ENCODE results near the gene ZGPAT. TPM values are rescaled to one million over a fixed set of nuclear protein-coding genes. Genes with fewer than 3 reads are reported as not detected.

The ZGPAT gene
- total RNA-seq, 1 donor, result 18.8 TPM

DNA sequence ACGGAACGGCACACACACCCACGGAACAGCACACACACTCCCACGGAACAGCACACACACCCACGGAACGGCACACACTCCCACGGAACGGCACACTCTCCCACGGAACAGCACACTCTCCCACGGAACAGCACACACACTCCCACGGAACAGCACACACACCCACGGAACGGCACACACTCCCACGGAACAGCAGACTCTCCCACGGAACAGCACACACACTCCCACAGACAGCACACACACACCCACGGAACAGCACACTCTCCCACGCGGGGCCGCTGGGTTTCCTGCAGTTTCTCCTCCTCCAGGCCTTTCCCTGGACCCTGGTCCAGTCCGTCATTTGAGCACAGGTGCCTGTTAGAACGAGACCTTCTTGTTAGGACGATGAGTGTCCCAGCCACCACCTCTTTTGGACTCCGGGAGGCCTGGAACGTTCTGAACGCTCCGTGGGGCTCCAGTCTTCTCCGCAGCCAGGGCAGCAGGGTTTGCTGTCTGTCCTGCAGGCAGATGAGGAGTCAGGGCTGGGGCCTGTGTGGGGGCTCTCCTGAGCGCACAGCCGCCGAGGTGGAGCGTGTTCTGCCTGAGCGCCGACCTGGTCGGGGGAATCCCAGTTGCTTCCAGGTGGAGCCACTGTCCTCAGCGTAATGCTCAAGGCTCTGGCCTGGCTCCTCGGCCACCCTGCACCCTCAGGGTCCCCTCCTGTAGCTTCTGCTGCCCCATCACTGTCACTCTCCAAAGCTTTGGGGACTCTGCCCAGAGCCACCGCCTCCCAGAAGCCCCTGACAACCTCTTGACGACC, 29.0 kb upstream of the ZGPAT start:
- Histone ChIP-seq H3K9me3 (ENCODE audit: low read depth, low read length) (no peaks in the 10 kb centered on the region), H4K20me1 (ENCODE audit: insufficient read depth, low read length) (no peaks in the 10 kb centered on the region), H3K27ac (ENCODE audit: low read depth, low read length) (no peak overlapping the region), H3K4me3 (ENCODE audit: insufficient read depth, low read length) (no peak overlapping the region), H3K79me2 (ENCODE audit: insufficient read depth, low read length) (no peaks in the 10 kb centered on the region), H3K4me2 (ENCODE audit: insufficient read depth, low read length) (no peak overlapping the region), H3K4me1 (ENCODE audit: insufficient read depth, low read length) (peaks cover 16% of the 10 kb centered on the region), H3K27me3 (ENCODE audit: insufficient read depth, low read length) (no peaks in the 10 kb centered on the region), H2AFZ (ENCODE audit: low read length) (no peak overlapping the region), H3K36me3 (ENCODE audit: insufficient read depth, low read length) (peaks cover 41% of the 10 kb centered on the region)
- TF ChIP-seq, protein P1, sequence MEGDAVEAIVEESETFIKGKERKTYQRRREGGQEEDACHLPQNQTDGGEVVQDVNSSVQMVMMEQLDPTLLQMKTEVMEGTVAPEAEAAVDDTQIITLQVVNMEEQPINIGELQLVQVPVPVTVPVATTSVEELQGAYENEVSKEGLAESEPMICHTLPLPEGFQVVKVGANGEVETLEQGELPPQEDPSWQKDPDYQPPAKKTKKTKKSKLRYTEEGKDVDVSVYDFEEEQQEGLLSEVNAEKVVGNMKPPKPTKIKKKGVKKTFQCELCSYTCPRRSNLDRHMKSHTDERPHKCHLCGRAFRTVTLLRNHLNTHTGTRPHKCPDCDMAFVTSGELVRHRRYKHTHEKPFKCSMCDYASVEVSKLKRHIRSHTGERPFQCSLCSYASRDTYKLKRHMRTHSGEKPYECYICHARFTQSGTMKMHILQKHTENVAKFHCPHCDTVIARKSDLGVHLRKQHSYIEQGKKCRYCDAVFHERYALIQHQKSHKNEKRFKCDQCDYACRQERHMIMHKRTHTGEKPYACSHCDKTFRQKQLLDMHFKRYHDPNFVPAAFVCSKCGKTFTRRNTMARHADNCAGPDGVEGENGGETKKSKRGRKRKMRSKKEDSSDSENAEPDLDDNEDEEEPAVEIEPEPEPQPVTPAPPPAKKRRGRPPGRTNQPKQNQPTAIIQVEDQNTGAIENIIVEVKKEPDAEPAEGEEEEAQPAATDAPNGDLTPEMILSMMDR (IDR thresholded peaks at IDR 0.05; ENCODE audit: extremely low read depth, low read depth, low read length), result no peak
- no peak for DNase-seq (ENCODE audit: insufficient read length, low spot score, missing footprints)

DNA sequence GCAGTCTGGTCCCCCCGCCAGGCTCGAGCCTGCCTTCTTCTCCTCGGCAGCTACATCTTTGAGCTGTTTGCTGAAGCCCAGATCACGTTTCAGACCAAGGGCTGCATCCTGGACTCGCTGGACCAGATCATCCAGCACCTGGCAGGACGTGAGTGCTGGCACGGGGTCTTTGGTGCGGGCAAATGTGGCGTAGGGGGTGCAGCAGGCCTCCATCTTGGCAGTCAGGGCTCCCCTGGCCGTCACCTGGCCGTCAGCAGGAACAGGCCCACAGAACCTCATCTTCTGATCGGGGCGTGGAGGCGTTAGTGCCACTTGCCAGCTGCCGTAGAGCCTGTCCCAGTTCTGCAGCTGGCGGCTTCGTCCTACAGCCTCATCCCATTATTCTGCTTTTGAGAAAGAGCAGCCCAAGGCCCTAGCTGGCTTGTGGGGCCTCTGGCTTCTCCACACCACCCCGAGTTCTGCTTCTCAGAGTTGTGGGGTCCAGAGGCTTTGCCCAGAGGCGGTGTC, 28.0 kb upstream of the ZGPAT start:
- peaks cover 16% of the 10 kb centered on the region for H3K4me1 ChIP-seq (ENCODE audit: insufficient read depth, low read length)
- DNase-seq (ENCODE audit: insufficient read length, low spot score, missing footprints), result no peak
- H4K20me1 ChIP-seq (ENCODE audit: insufficient read depth, low read length), result no peaks in the 10 kb centered on the region
- no peak overlapping the region for H3K4me2 ChIP-seq (ENCODE audit: insufficient read depth, low read length)
- H3K27me3 ChIP-seq (ENCODE audit: insufficient read depth, low read length), result no peaks in the 10 kb centered on the region
- peaks cover 32% of the 10 kb centered on the region for H3K36me3 ChIP-seq (ENCODE audit: insufficient read depth, low read length)
- no peak overlapping the region for H3K4me3 ChIP-seq (ENCODE audit: insufficient read depth, low read length)
- no peak overlapping the region for H3K27ac ChIP-seq (ENCODE audit: low read depth, low read length)
- TF ChIP-seq, protein P1 (IDR thresholded peaks at IDR 0.05; ENCODE audit: extremely low read depth, low read depth, low read length), result no peak
- H3K9me3 ChIP-seq (ENCODE audit: low read depth, low read length), result no peaks in the 10 kb centered on the region
- H3K79me2 ChIP-seq (ENCODE audit: insufficient read depth, low read length), result no peaks in the 10 kb centered on the region
- H2AFZ ChIP-seq (ENCODE audit: low read length), result no peak overlapping the region

DNA sequence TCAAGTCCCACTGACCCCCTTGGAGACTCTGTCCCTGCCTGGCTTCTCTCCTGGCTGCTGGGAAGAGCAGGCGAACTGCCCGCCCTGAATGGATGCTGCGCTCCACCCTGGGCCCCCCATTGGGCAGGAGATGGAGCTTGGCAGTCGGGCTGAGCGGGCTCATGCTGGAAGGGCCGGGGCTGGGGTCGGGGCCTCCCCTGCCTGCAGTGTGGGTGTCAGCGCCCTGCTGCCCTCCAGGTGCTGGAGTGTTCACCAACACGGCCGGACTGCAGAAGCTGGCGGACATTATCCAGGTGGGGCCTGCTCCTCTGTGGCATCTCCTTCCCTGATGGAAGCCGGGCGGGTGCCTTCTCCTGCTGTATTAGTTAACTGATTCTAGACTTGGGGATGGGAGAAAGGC, 27.4 kb upstream of the ZGPAT start:
- H3K4me1 ChIP-seq (ENCODE audit: insufficient read depth, low read length), result peaks cover 16% of the 10 kb centered on the region
- H3K4me3 ChIP-seq (ENCODE audit: insufficient read depth, low read length), result no peak overlapping the region
- H3K9me3 ChIP-seq (ENCODE audit: low read depth, low read length), result no peaks in the 10 kb centered on the region
- peaks cover 27% of the 10 kb centered on the region for H3K36me3 ChIP-seq (ENCODE audit: insufficient read depth, low read length)
- no peak overlapping the region for H3K4me2 ChIP-seq (ENCODE audit: insufficient read depth, low read length)
- no peak overlapping the region for H2AFZ ChIP-seq (ENCODE audit: low read length)
- H3K27me3 ChIP-seq (ENCODE audit: insufficient read depth, low read length), result no peaks in the 10 kb centered on the region
- no peak for DNase-seq (ENCODE audit: insufficient read length, low spot score, missing footprints)
- H4K20me1 ChIP-seq (ENCODE audit: insufficient read depth, low read length), result no peaks in the 10 kb centered on the region
- H3K27ac ChIP-seq (ENCODE audit: low read depth, low read length), result no peak overlapping the region
- TF ChIP-seq, protein P1 (IDR thresholded peaks at IDR 0.05; ENCODE audit: extremely low read depth, low read depth, low read length), result no peak
- no peaks in the 10 kb centered on the region for H3K79me2 ChIP-seq (ENCODE audit: insufficient read depth, low read length)

DNA sequence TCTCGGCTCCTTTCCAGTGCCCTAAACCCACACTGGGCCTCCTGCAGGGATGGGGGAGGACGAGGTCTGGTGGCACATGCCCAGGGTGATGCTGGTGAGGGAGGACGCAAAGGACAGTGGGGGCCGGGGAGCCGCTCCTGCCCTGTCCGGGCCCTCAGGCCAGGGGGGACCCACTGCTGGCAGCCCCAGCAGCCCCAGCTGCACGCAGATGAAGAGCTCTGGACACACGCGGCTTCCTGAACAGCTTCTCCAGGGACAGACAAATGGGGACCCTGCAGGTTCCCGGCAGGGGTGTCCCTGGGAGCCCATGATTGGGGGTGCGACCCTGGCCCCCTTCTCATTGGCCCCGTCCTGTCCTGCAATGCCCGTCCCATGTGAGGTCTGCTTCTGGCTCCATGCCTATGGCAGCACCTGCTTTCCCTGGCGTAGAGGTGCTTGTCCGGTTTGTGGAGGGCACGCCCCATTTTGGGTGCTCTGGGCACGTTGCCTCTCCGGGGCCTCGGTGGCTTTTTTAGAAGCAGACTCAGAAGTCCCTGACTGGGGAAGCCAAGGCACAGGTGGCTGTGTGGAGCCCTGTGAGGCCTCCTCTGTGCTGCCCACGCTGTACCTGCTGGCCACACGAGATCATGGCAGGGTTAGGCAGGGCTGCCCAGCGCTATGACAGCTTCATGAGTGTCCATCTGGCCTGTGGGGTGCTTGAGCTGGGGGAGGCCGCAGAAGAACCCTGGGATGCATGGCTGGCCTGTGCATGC, 26.8 kb upstream of the ZGPAT start:
- Histone ChIP-seq H4K20me1 (ENCODE audit: insufficient read depth, low read length) (no peaks in the 10 kb centered on the region), H3K4me1 (ENCODE audit: insufficient read depth, low read length) (peaks cover 16% of the 10 kb centered on the region), H3K79me2 (ENCODE audit: insufficient read depth, low read length) (no peaks in the 10 kb centered on the region), H3K4me3 (ENCODE audit: insufficient read depth, low read length) (no peak overlapping the region), H3K4me2 (ENCODE audit: insufficient read depth, low read length) (no peak overlapping the region), H3K9me3 (ENCODE audit: low read depth, low read length) (no peaks in the 10 kb centered on the region), H2AFZ (ENCODE audit: low read length) (no peak overlapping the region), H3K27me3 (ENCODE audit: insufficient read depth, low read length) (no peaks in the 10 kb centered on the region), H3K36me3 (ENCODE audit: insufficient read depth, low read length) (peaks cover 26% of the 10 kb centered on the region), H3K27ac (ENCODE audit: low read depth, low read length) (no peak overlapping the region)
- DNase-seq (ENCODE audit: insufficient read length, low spot score, missing footprints), result no peak
- TF ChIP-seq, protein P1 (IDR thresholded peaks at IDR 0.05; ENCODE audit: extremely low read depth, low read depth, low read length), result no peak

Data from osteoblast (primary cell).